Subcutaneous adipose tissue (tissue), 4 donors: Measurements from ENCODE around the gene MYH10. TPM values are rescaled to one million over a fixed set of nuclear protein-coding genes. Genes with fewer than 3 reads are reported as not detected.

Experiments used
- total RNA-seq, 4 donors: library from RNA; depleted of rRNA; stranded (reverse); fragments of >200 nt; gene quantifications; one replicate each; pipeline ENCODE4 v1.1.0, GENCODE V29; 2016
- TF ChIP-seq, protein P1 (sequence below): fragments of 450-650 bp; IDR thresholded peaks from one replicate; pipeline ENCODE4 v1.5.1; 2016; ENCODE audit warnings: low read depth, mild to moderate bottlenecking, control low read depth, antibody characterized with exemption, moderate library complexity

MYH10 gene
- total RNA-seq, 4 donors from 2014 or later, result 39.8 to 70.6 (median 47.9) TPM

GRCh38 chr17:8668176-8668740 is 37.7 kb upstream of the MYH10 start:
- TF ChIP-seq, protein P1, sequence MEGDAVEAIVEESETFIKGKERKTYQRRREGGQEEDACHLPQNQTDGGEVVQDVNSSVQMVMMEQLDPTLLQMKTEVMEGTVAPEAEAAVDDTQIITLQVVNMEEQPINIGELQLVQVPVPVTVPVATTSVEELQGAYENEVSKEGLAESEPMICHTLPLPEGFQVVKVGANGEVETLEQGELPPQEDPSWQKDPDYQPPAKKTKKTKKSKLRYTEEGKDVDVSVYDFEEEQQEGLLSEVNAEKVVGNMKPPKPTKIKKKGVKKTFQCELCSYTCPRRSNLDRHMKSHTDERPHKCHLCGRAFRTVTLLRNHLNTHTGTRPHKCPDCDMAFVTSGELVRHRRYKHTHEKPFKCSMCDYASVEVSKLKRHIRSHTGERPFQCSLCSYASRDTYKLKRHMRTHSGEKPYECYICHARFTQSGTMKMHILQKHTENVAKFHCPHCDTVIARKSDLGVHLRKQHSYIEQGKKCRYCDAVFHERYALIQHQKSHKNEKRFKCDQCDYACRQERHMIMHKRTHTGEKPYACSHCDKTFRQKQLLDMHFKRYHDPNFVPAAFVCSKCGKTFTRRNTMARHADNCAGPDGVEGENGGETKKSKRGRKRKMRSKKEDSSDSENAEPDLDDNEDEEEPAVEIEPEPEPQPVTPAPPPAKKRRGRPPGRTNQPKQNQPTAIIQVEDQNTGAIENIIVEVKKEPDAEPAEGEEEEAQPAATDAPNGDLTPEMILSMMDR, result no peak

DNA sequence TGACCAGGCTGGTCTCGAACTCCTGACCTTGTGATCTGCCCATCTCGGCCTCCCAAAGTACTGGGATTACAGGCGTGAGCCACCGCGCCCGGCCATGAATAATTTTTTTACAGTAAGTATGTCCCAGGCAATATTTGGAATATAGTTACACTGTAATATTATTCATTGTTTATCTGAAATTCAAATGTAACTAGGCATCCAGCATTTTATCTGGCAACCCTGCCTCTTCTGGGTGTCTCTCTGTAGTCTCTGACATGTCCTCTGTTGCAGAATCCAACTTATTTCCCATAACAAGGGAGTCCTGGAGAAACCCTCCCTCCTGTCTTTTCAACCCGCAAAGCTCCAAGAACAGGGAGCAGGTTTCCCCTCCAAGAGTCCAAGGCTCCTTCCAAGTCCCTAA is 36.9 kb upstream of the MYH10 start:
- TF ChIP-seq, protein P1, result no peak

DNA sequence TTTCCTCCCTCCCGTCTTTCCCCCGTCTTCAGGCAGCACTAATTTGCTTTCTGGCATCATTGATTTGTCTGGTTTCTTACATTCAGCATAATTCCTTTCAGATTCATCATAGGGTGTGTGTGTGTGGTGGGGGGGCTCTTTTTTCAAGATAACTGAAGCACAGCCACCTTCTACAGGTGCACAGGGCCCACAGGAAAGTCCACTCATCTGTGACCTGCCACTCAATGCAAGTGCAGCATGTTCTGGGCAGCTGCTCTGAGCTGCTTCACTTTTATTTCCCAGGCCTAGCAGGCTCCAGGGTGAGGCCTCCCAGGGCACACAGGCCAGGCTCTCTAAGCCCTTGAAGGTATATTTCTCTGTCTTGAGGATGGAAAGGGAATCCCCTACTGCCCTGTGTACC is 35.2 kb upstream of the MYH10 start:
- TF ChIP-seq, protein P1, result no peak

GRCh38 chr17:8664456-8665126 is 34.1 kb upstream of the MYH10 start:
- TF ChIP-seq, protein P1, result no peak

DNA sequence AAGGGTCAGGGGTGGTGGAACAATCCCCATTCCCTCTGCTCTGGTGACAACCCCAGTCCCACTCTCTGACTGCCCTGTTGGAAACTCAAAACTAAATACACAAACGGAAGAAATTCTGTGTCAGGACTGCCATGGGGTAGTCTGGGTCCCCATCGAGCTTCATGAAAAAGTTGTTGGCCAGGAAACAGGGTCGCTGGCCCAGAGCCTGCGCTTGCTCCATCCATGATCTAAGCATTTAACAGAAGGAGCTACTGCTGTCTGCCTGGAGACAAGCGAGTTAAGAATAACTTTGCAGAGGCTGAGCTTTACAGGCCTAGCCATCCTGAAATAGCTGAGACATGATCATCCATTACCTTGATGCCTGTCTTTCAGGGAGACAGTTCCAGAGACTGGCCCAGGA is 32.4 kb upstream of the MYH10 start:
- TF ChIP-seq, protein P1, result no peak

DNA sequence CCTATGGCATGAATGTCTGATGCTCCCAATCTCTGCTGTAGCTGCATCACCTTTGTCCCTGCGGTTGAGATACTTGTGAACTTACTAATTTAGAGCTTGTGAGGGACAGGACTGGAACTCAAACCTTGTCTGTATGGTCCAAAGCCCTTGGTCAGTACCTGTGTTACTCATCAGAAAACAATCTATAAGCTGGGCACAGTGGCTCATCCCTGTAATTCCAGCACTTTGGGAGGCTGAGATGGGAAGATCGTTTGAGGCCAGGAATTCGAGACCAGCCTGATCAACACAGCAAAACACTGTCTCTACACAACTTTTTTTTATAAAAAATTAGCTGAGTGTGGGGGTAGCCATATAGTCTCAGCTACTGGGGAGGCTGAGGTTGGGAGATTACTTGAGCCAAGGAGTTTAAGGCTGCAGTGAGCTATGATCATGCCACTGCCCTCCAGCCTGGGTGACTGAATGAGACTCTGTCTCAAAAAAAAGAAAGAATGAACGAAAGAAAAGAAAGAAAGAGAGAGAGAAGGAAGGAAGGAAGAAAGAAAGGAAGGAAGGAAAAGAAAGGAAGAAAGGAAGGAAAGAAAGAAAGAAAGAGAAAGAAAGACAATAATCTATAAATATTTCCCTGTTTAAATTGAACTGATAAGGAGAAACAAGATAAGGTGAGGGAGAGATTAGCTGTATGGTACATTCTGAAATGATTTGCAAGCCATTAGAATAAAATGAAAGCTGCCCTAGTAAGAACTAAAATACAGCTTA is 31.7 kb upstream of the MYH10 start:
- TF ChIP-seq, protein P1, result no peak

GRCh38 chr17:8659758-8660410 is 29.4 kb upstream of the MYH10 start:
- TF ChIP-seq, protein P1, result no peak
